ENCODE measurements around the gene B4GALNT4.

B4GALNT4 gene

DNA sequence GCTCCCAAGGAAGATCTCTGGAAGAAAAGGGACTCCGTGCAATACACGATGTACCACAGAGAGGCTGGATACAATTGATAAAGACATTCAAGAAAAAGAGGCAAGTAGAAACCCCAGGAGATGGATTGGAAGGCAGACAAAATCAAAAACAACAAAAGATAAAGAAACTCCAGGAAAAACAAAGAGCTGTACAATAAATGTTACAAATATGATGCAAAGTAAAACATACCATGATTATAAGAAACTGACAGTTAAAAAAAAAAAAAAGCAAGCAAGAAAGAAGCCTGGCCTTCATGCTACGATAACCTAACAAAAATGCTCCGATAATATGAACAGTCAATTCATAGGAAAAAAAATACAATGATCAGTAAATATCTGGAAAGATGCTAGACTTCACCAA lies 56.0 kb downstream of the B4GALNT4 start:
- no peak for DNase-seq

GRCh38 chr11:426851-427250 lies 57.6 kb downstream of the B4GALNT4 start:
- DNase-seq, result no peak

DNA sequence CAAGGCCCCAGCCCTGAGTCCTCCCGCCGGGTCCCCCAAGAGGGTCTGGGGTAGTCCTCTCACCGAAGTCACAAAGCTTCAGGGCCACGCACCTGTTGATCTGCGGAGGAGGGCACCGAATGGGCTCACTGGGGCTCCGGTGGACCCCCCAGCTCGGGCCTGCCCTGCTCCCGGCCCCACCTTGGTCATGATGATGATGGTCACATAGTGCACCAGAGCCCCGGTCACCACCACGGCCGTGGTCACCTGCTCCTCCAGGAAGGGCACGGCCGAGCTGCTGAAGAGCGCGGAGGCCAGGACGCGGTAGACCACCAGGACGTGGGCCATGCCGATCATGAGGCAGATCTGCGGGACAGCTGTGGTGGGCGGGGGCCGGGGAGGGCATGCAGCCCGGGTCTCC lies 59.0 kb downstream of the B4GALNT4 start:
- no peak for DNase-seq

DNA sequence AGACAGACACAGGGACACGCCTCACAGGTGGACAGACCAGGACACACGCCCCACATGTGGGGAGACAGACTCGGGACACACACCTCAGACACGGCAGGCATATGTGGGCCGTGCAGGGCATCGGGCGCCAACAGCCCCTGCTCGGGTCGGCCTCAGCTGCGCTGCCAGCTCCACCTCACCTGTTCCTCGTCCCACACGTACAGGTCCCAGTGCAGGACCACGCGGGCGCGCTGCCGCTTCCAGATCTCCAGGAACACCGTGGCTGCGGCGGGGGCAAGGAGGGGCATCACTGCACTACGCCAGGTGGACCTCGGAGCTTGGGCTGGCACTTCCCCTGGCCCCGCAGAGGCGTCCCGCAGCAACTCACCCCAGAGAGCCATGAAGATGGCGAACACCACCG lies 60.1 kb downstream of the B4GALNT4 start:
- no peak for DNase-seq

DNA sequence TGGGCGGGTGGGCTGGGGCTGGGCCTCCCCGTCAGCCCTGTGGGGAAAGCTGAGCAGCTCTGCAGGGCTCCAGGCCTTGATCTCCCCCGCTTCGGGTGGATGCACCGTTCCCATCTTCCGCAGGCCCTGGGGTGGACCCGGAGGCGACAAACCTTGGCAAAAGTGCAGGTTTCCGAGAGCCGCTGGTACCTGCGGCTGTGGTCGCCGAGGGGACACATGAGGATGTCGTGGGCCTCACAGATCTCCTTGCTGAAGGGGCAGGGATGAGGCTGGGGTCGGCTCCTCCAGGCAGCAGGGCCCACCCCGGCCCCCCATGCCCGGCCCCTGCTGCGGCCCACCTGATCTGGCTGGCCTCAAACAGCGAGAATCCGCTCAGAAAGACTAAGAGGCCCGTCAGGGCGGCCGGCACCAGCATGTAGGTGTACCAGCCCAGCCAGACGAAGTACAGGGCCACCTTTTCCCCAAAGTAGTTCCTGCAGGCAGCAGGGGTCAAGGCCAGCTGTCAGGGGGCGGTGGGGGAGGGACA lies 60.7 kb downstream of the B4GALNT4 start:
- DNase-seq, result no peak
